ENCODE data around the gene EXOC4.

The EXOC4 gene

DNA sequence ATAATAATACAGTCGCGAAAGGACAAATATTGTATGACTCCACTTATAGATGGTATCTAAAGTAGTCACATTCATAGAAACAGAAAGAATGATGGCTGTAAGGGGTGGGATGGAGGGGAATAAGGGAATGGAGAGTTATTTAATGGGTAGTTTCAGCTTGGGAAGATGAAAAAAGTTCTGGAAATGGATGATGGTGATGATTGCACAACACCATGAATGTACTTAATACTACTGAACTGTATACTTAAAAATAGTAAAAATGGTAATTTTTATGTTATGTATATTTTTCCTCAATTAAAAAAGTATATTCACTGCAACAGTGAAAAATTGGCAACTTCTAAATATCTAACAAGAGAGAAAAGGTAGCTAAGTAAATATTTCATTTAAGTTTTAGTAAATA lies 265.8 kb downstream of the EXOC4 start:
- Histone ChIP-seq H3K4me3 (no peak overlapping the region), H3K27ac (no peak overlapping the region)
- TF ChIP-seq, protein P1, sequence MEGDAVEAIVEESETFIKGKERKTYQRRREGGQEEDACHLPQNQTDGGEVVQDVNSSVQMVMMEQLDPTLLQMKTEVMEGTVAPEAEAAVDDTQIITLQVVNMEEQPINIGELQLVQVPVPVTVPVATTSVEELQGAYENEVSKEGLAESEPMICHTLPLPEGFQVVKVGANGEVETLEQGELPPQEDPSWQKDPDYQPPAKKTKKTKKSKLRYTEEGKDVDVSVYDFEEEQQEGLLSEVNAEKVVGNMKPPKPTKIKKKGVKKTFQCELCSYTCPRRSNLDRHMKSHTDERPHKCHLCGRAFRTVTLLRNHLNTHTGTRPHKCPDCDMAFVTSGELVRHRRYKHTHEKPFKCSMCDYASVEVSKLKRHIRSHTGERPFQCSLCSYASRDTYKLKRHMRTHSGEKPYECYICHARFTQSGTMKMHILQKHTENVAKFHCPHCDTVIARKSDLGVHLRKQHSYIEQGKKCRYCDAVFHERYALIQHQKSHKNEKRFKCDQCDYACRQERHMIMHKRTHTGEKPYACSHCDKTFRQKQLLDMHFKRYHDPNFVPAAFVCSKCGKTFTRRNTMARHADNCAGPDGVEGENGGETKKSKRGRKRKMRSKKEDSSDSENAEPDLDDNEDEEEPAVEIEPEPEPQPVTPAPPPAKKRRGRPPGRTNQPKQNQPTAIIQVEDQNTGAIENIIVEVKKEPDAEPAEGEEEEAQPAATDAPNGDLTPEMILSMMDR (IDR thresholded peaks at IDR 0.05), result no peak
- DNase-seq (ENCODE audit: low spot score), result no peak

DNA sequence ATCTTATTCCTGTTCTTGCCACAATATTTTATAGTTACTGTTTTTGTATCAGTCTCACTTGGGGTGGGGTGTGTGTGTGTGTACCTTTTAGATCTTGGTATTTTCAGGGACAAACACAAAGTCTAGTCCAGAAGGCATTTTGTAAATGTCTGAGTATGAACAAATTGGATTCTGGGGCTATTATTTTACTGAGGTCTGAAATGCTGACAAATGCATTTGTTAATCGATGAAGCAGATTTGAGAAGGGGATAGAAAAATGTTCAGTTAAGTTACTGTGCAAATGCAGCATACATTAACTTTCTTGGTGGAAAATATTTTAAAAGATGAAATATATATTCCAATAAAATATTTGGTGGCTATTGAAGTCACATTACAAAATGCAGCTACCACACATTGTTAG lies 267.4 kb downstream of the EXOC4 start:
- H3K4me3 ChIP-seq, result no peak overlapping the region
- no peak for DNase-seq (ENCODE audit: low spot score)
- TF ChIP-seq, protein P1 (IDR thresholded peaks at IDR 0.05), result no peak
- H3K27ac ChIP-seq, result no peak overlapping the region

DNA sequence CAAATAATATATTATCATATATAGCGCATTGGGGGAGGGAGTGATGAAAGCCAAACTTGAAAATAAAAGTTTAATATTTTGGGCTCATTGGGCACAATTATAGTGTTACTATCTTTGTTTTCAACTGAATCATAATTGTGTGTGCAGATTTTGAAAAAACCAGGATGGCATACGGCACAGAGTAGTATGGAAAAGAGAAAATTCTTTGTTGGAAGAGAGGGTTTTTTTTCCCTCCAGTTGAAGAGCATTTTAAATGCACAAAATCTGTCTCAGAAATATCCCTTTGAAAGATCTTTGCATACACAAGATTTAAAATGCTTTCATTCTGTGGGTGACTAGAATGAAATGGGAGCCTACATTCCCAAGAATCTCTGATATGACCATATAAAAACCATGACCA lies 269.6 kb downstream of the EXOC4 start:
- DNase-seq (ENCODE audit: low spot score), result no peak
- Histone ChIP-seq H3K4me3 (no peak overlapping the region), H3K27ac (no peak overlapping the region)
- TF ChIP-seq, protein P1 (IDR thresholded peaks at IDR 0.05), result no peak

DNA sequence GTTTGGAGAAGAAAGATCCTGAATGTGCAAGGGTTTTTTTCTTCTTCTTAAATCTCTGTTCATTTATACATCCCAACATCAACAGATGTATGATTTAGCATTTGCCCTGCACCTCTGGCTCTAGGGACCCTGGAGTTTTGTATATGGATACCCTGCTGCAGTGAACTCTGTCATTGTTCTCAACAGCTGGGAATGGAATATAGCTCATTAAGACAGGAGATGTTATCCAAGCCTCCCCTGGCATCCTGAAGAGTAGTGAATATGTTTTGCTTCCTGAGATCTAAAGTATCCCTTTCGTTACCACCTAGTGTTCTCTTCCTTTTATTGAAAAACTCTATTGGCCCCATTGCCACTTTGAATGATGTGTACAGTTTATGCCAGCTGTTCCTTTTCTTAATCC lies 275.9 kb downstream of the EXOC4 start:
- no peak for DNase-seq (ENCODE audit: low spot score)
- no peak overlapping the region for H3K4me3 ChIP-seq

DNA sequence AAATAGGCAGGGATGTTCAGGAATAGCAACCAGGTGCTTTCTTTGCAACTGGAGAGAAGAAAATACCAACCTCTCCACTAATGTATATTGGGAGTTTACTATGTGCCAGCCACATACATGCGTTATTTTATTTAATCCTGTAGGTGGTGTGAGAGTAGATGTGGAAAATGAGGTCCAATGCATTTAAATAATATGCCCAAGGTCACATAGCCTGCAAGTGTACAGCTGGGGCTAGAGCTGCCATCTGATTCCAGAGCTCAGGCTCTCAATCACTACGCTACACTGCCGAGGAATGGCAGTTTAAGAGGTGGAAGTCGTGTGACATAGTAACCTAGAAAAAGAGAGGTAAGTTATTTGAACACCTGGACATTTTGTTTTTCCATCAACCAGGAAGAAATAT lies 277.0 kb downstream of the EXOC4 start:
- no peak for DNase-seq (ENCODE audit: low spot score)
- TF ChIP-seq, protein P1 (IDR thresholded peaks at IDR 0.05), result no peak
- H3K4me3 ChIP-seq, result no peak overlapping the region
- no peak overlapping the region for H3K27ac ChIP-seq

More for the DNA sequence above, 275.9 kb downstream of the EXOC4 start:
- TF ChIP-seq, protein P1 (IDR thresholded peaks at IDR 0.05), result no peak
- no peak overlapping the region for H3K27ac ChIP-seq

DNA sequence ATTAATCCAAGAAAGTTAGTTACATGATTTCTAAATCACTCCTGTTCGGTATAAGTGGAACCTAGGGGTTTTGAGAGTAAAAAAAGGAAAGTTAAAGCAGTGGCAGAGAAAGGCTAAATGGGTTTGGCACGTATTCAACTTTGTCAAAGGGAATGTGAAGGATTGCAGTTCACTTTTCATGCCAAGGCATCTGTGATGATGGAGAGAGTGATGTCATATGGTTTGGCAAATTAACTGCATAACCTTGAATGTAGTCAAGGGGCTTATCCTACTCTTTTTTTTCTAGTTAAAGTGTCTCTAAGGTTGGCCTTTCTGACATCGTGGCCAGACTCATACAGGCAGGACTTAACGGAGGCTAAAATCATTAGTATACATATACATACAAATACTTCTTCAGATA lies 277.8 kb downstream of the EXOC4 start:
- H3K4me3 ChIP-seq, result no peak overlapping the region
- no peak overlapping the region for H3K27ac ChIP-seq
- DNase-seq (ENCODE audit: low spot score), result no peak
- TF ChIP-seq, protein P1 (IDR thresholded peaks at IDR 0.05), result no peak

DNA sequence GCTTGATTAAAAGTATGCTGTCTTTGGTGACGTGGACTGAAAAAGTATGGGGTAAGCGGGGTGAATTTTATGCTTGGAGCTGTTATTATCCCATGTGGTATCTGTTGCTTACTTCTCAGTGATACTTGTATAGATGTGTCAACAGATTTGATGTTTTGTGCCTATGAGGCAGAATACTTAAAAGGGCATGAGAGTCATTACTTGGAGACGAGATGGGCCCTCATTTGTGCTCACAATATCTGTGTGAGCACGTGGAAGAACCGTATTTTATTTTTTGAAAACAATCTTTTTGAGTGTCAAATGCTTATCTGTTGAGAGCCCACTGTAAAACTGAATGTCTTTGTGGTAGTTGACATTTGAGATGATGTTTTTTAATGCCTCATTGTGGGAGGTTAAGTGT lies 281.9 kb downstream of the EXOC4 start:
- H3K27ac ChIP-seq, result no peak overlapping the region
- TF ChIP-seq, protein P1 (IDR thresholded peaks at IDR 0.05), result no peak
- no peak overlapping the region for H3K4me3 ChIP-seq
- no peak for DNase-seq (ENCODE audit: low spot score)

Data from coronary artery (tissue), 2 donors.